Neural progenitor cell (in vitro differentiated cells): ENCODE data around the gene PRDM16. TPM values are rescaled to one million over a fixed set of nuclear protein-coding genes. Genes with fewer than 3 reads are reported as not detected.

Experiments
- DNase-seq: peaks from one replicate; pipeline ENCODE4 v3.0.0-alpha.2; 2016; ENCODE audit warnings: low spot score
- H2AFZ ChIP-seq: fragments of 200-600 bp; sonication (generic); replicated peaks from 2 replicates; pipeline ENCODE4 v1.6.1; 2016; ENCODE audit warnings: antibody characterized with exemption
- H3F3A ChIP-seq: fragments of 200-600 bp; sonication (generic); 2 replicates; pipeline ENCODE4 v1.6.1; 2016; ENCODE audit warnings: antibody characterized with exemption, low read depth
- H3K27ac ChIP-seq: fragments of 200-600 bp; sonication (generic); 2 replicates; pipeline ENCODE4 v1.5.1; 2016; ENCODE audit warnings: mild to moderate bottlenecking
- H3K27me3 ChIP-seq: fragments of 200-600 bp; sonication (generic); 2 replicates; pipeline ENCODE4 v1.6.1; 2016; ENCODE audit warnings: mild to moderate bottlenecking, moderate library complexity
- H3K36me3 ChIP-seq: fragments of 200-600 bp; sonication (generic); 2 replicates; pipeline ENCODE4 v1.5.1; 2016
- H3K4me1 ChIP-seq: fragments of 200-600 bp; sonication (generic); 2 replicates; pipeline ENCODE4 v1.6.1; 2016; ENCODE audit warnings: mixed run types
- H3K4me2 ChIP-seq: fragments of 200-600 bp; sonication (generic); 2 replicates; pipeline ENCODE4 v1.6.1; 2016
- H3K4me3 ChIP-seq: fragments of 200-600 bp; sonication (generic); 2 replicates; pipeline ENCODE4 v1.5.1; 2016
- H3K79me2 ChIP-seq: fragments of 200-600 bp; sonication (generic); 2 replicates; pipeline ENCODE4 v1.6.1; 2016; ENCODE audit warnings: low read depth
- H3K9ac ChIP-seq: fragments of 200-600 bp; sonication (generic); 2 replicates; pipeline ENCODE4 v1.6.1; 2016
- H3K9me3 ChIP-seq: fragments of 200-600 bp; sonication (generic); 2 replicates; pipeline ENCODE4 v1.5.1; 2016; ENCODE audit warnings: low read depth
- H4K20me1 ChIP-seq: fragments of 200-600 bp; sonication (generic); 2 replicates; pipeline ENCODE4 v1.6.1; 2016; ENCODE audit warnings: low read depth
- H3K27ac Mint-ChIP-seq: 3 replicates; pipeline ENCODE4 v1.8.0; 2021; ENCODE audit warnings: mixed read lengths
- H3K27me3 Mint-ChIP-seq: 2 replicates; pipeline ENCODE4 v1.8.0; 2022; ENCODE audit warnings: low read depth, mild to moderate bottlenecking, inconsistent platforms, moderate library complexity, mixed read lengths; ENCODE audit not compliant: insufficient read depth
- H3K36me3 Mint-ChIP-seq: 3 replicates; pipeline ENCODE4 v1.8.0; 2021; ENCODE audit warnings: mixed read lengths
- H3K4me1 Mint-ChIP-seq: 3 replicates; pipeline ENCODE4 v1.8.0; 2021; ENCODE audit warnings: mixed read lengths
- H3K4me3 Mint-ChIP-seq: 3 replicates; pipeline ENCODE4 v1.8.0; 2021; ENCODE audit warnings: mild to moderate bottlenecking, moderate library complexity, mixed read lengths
- H3K9me3 Mint-ChIP-seq: 3 replicates; pipeline ENCODE4 v1.8.0; 2020; ENCODE audit warnings: mixed read lengths
- CTCF ChIP-seq: fragments of 200-600 bp; sonication (generic); IDR thresholded peaks from 2 replicates; pipeline ENCODE4 v1.5.1; 2017; ENCODE audit warnings: antibody characterized with exemption, mild to moderate bottlenecking
- EZH2 ChIP-seq: fragments of 200-600 bp; sonication (generic); IDR thresholded peaks from 2 replicates; pipeline ENCODE4 v1.6.1; 2017; ENCODE audit warnings: antibody characterized with exemption, mild to moderate bottlenecking, moderate library complexity
- EZH2phosphoT487 ChIP-seq: fragments of 200-600 bp; sonication (generic); IDR thresholded peaks from 2 replicates; pipeline ENCODE4 v1.6.1; 2017; ENCODE audit warnings: antibody characterized with exemption
- total RNA-seq: library from RNA; depleted of rRNA; stranded (reverse); fragments of >200 nt; gene quantifications from 2 replicates; pipeline ENCODE4 v1.2.3, GENCODE V29; 2015; ENCODE audit warnings: low replicate concordance

The PRDM16 gene
- total RNA-seq, 1 donor from 2014 or later = 1.9 TPM

- no peak overlapping the region for H2AFZ ChIP-seq
- Mint-ChIP-seq H3K4me3 (peak overlapping the region; percentile 72), H3K4me1 (peaks cover 29% of the 10 kb centered on the region), H3K9me3 (no peaks in the 10 kb centered on the region), H3K27ac (no peak overlapping the region), H3K36me3 (no peaks in the 10 kb centered on the region), H3K27me3 (peaks cover 34% of the 10 kb centered on the region)
- no peaks in the 10 kb centered on the region for H3K79me2 ChIP-seq
- DNase-seq = peak; percentile 52
- H3K4me1 ChIP-seq = peaks cover 53% of the 10 kb centered on the region
- H3F3A ChIP-seq = peaks cover 9% of the 10 kb centered on the region
- no peak overlapping the region for H3K9ac ChIP-seq
- peak overlapping the region; percentile 84 for H3K4me2 ChIP-seq
- no peaks in the 10 kb centered on the region for H3K9me3 ChIP-seq
- H3K36me3 ChIP-seq = no peaks in the 10 kb centered on the region
- no peak overlapping the region for H3K27ac ChIP-seq
- peaks cover 40% of the 10 kb centered on the region for H4K20me1 ChIP-seq
- peaks cover 84% of the 10 kb centered on the region for H3K27me3 ChIP-seq
- TF ChIP-seq EZH2phosphoT487 (no peak), EZH2 (no peak), CTCF (no peak)
- peak overlapping the region; percentile 39 for H3K4me3 ChIP-seq
Observed at GRCh38 chr1:3072391-3073185, 3.6 kb downstream of the PRDM16 start.

- TF ChIP-seq EZH2 (no peak), EZH2phosphoT487 (no peak), CTCF (no peak)
- Histone ChIP-seq H3K4me2 (peak overlapping the region; percentile 84), H2AFZ (no peak overlapping the region), H3K9ac (no peak overlapping the region), H3K79me2 (no peaks in the 10 kb centered on the region), H3K36me3 (no peaks in the 10 kb centered on the region), H3K4me3 (peak overlapping the region; percentile 39), H3K9me3 (no peaks in the 10 kb centered on the region), H3K4me1 (peaks cover 47% of the 10 kb centered on the region), H3K27me3 (peaks cover 78% of the 10 kb centered on the region), H3K27ac (no peak overlapping the region), H3F3A (peaks cover 9% of the 10 kb centered on the region), H4K20me1 (peaks cover 40% of the 10 kb centered on the region)
- H3K4me3 Mint-ChIP-seq = peak overlapping the region; percentile 58
- no peaks in the 10 kb centered on the region for H3K9me3 Mint-ChIP-seq
- no peak for DNase-seq
- H3K4me1 Mint-ChIP-seq = peaks cover 34% of the 10 kb centered on the region
- peaks cover 36% of the 10 kb centered on the region for H3K27me3 Mint-ChIP-seq
- H3K27ac Mint-ChIP-seq = no peak overlapping the region
- no peaks in the 10 kb centered on the region for H3K36me3 Mint-ChIP-seq
Observed at GRCh38 chr1:3073186-3073488, 4.1 kb downstream of the PRDM16 start.

GRCh38 chr1:3073489-3074296, 4.7 kb downstream of the PRDM16 start:
- H3K4me2 ChIP-seq = peak overlapping the region; percentile 84
- H4K20me1 ChIP-seq = peaks cover 40% of the 10 kb centered on the region
- H3K27me3 ChIP-seq = peaks cover 73% of the 10 kb centered on the region
- H3K27ac ChIP-seq = no peak overlapping the region
- H3K36me3 Mint-ChIP-seq = no peaks in the 10 kb centered on the region
- DNase-seq = peak; percentile 62
- H3F3A ChIP-seq = peaks cover 9% of the 10 kb centered on the region
- H3K9ac ChIP-seq = no peak overlapping the region
- peaks cover 48% of the 10 kb centered on the region for H3K4me1 ChIP-seq
- H3K9me3 ChIP-seq = no peaks in the 10 kb centered on the region
- H2AFZ ChIP-seq = no peak overlapping the region
- peak overlapping the region; percentile 39 for H3K4me3 ChIP-seq
- no peaks in the 10 kb centered on the region for H3K36me3 ChIP-seq
- H3K79me2 ChIP-seq = no peaks in the 10 kb centered on the region
- no peak overlapping the region for H3K27ac Mint-ChIP-seq
- no peak for TF ChIP-seq CTCF
- TF ChIP-seq EZH2 = peak; percentile 90
- peak; percentile 51 for TF ChIP-seq EZH2phosphoT487
- peaks cover 36% of the 10 kb centered on the region for H3K27me3 Mint-ChIP-seq
- no peaks in the 10 kb centered on the region for H3K9me3 Mint-ChIP-seq
- peaks cover 40% of the 10 kb centered on the region for H3K4me1 Mint-ChIP-seq
- H3K4me3 Mint-ChIP-seq = peak overlapping the region; percentile 71
